Measurements from ENCODE around the gene RSBN1L. TPM values are rescaled to one million over a fixed set of nuclear protein-coding genes. Genes with fewer than 3 reads are reported as not detected.
"Not testable (repeated sequence)": the region's sequence is repeated elsewhere in the genome, so short reads cannot be mapped to it uniquely, and the experiment has no call there.

The RSBN1L gene
- total RNA-seq, 1 experiment from 2014 or later, result 14.9 TPM

- H3K4me3 ChIP-seq, result no peak overlapping the region
- H3K27me3 ChIP-seq (replicated peaks), result no peaks in the 10 kb centered on the region
- no peak for DNase-seq (ENCODE audit: low read depth in 1 of 2, low spot score in 2 of 2)
- H3K4me1 ChIP-seq (replicated peaks), result no peaks in the 10 kb centered on the region
- no peaks in the 10 kb centered on the region for H3K9me3 ChIP-seq (replicated peaks)
- H3K27ac ChIP-seq, result no peak overlapping the region
- peaks cover 17% of the 10 kb centered on the region for H3K36me3 ChIP-seq
Measured at GRCh38 chr7:77782383-77782782, 86.1 kb downstream of the RSBN1L start.

- H3K27me3 ChIP-seq (replicated peaks), result no peaks in the 10 kb centered on the region
- H3K4me3 ChIP-seq, result no peak overlapping the region
- no peak overlapping the region for H3K27ac ChIP-seq
- DNase-seq (ENCODE audit: low read depth in 1 of 2, low spot score in 2 of 2), result no peak
- H3K9me3 ChIP-seq (replicated peaks), result no peaks in the 10 kb centered on the region
- peaks cover 17% of the 10 kb centered on the region for H3K36me3 ChIP-seq
- H3K4me1 ChIP-seq (replicated peaks), result no peaks in the 10 kb centered on the region
Measured at GRCh38 chr7:77783111-77783510, 86.9 kb downstream of the RSBN1L start.

- H3K4me1 ChIP-seq (replicated peaks), result no peaks in the 10 kb centered on the region
- no peaks in the 10 kb centered on the region for H3K27me3 ChIP-seq (replicated peaks)
- no peak overlapping the region for H3K4me3 ChIP-seq
- H3K36me3 ChIP-seq, result peaks cover 17% of the 10 kb centered on the region
- no peak overlapping the region for H3K27ac ChIP-seq
- no peaks in the 10 kb centered on the region for H3K9me3 ChIP-seq (replicated peaks)
- no peak for DNase-seq (ENCODE audit: low read depth in 1 of 2, low spot score in 2 of 2)
Measured at GRCh38 chr7:77783545-77783944, 87.3 kb downstream of the RSBN1L start.

- H3K9me3 ChIP-seq (replicated peaks); H3K27ac ChIP-seq; DNase-seq (ENCODE audit: low read depth in 1 of 2, low spot score in 2 of 2); H3K4me3 ChIP-seq; H3K4me1 ChIP-seq (replicated peaks); H3K27me3 ChIP-seq (replicated peaks): not testable (repeated sequence)
- H3K36me3 ChIP-seq, result peaks cover 12% of the 10 kb centered on the region
Measured at GRCh38 chr7:77784426-77784825, 88.2 kb downstream of the RSBN1L start.

GRCh38 chr7:77786018-77786417 lies 89.8 kb downstream of the RSBN1L start:
- no peak overlapping the region for H3K4me3 ChIP-seq
- no peak overlapping the region for H3K27ac ChIP-seq
- peaks cover 12% of the 10 kb centered on the region for H3K36me3 ChIP-seq
- peaks cover under 1% of the 10 kb centered on the region; the same call in 1 of the 2 replicates for H3K4me1 ChIP-seq (replicated peaks)
- DNase-seq (ENCODE audit: low read depth in 1 of 2, low spot score in 2 of 2), result no peak
- no peaks in the 10 kb centered on the region for H3K27me3 ChIP-seq (replicated peaks)
- H3K9me3 ChIP-seq (replicated peaks), result no peaks in the 10 kb centered on the region

- H3K36me3 ChIP-seq, result peaks cover 12% of the 10 kb centered on the region
- no peak for DNase-seq (ENCODE audit: low read depth in 1 of 2, low spot score in 2 of 2)
- no peak overlapping the region for H3K27ac ChIP-seq
- H3K9me3 ChIP-seq (replicated peaks), result no peaks in the 10 kb centered on the region
- no peak overlapping the region for H3K4me3 ChIP-seq
- H3K4me1 ChIP-seq (replicated peaks), result peaks cover 7% of the 10 kb centered on the region
- no peaks in the 10 kb centered on the region for H3K27me3 ChIP-seq (replicated peaks)
Measured at GRCh38 chr7:77786741-77787140, 90.5 kb downstream of the RSBN1L start.

GRCh38 chr7:77788327-77788902 lies 92.2 kb downstream of the RSBN1L start:
- H3K9me3 ChIP-seq (replicated peaks), result no peaks in the 10 kb centered on the region
- no peak overlapping the region for H3K27ac ChIP-seq
- H3K4me1 ChIP-seq (replicated peaks), result peaks cover 7% of the 10 kb centered on the region
- H3K36me3 ChIP-seq, result peaks cover 16% of the 10 kb centered on the region
- no peak for DNase-seq (ENCODE audit: low read depth in 1 of 2, low spot score in 2 of 2)
- H3K27me3 ChIP-seq (replicated peaks), result no peaks in the 10 kb centered on the region
- H3K4me3 ChIP-seq, result no peak overlapping the region

GRCh38 chr7:77791336-77791735 lies 95.1 kb downstream of the RSBN1L start:
- H3K4me1 ChIP-seq (replicated peaks), result peaks cover 7% of the 10 kb centered on the region
- no peaks in the 10 kb centered on the region for H3K9me3 ChIP-seq (replicated peaks)
- no peaks in the 10 kb centered on the region for H3K27me3 ChIP-seq (replicated peaks)
- DNase-seq (ENCODE audit: low read depth in 1 of 2, low spot score in 2 of 2), result no peak
- H3K36me3 ChIP-seq, result peaks cover 21% of the 10 kb centered on the region
- H3K4me3 ChIP-seq, result no peak overlapping the region
- no peak overlapping the region for H3K27ac ChIP-seq

GRCh38 chr7:77791956-77792355 lies 95.7 kb downstream of the RSBN1L start:
- no peak for DNase-seq (ENCODE audit: low read depth in 1 of 2, low spot score in 2 of 2)
- Histone ChIP-seq H3K4me1 (replicated peaks) (peaks cover 13% of the 10 kb centered on the region), H3K4me3 (no peak overlapping the region), H3K27ac (no peak overlapping the region), H3K36me3 (peaks cover 26% of the 10 kb centered on the region), H3K27me3 (replicated peaks) (no peaks in the 10 kb centered on the region), H3K9me3 (replicated peaks) (no peaks in the 10 kb centered on the region)

- Histone ChIP-seq H3K36me3 (peaks cover 38% of the 10 kb centered on the region), H3K27me3 (replicated peaks) (no peaks in the 10 kb centered on the region), H3K4me1 (replicated peaks) (peaks cover 17% of the 10 kb centered on the region), H3K4me3 (no peak overlapping the region), H3K27ac (no peak overlapping the region), H3K9me3 (replicated peaks) (no peaks in the 10 kb centered on the region)
- DNase-seq (ENCODE audit: low read depth in 1 of 2, low spot score in 2 of 2), result no peak
Measured at GRCh38 chr7:77794000-77794399, 97.7 kb downstream of the RSBN1L start.

GRCh38 chr7:77796109-77796508 lies 99.8 kb downstream of the RSBN1L start:
- H3K4me3 ChIP-seq, result no peak overlapping the region
- peaks cover 25% of the 10 kb centered on the region for H3K4me1 ChIP-seq (replicated peaks)
- no peaks in the 10 kb centered on the region for H3K9me3 ChIP-seq (replicated peaks)
- peaks cover 39% of the 10 kb centered on the region for H3K36me3 ChIP-seq
- DNase-seq (ENCODE audit: low read depth in 1 of 2, low spot score in 2 of 2), result no peak
- no peaks in the 10 kb centered on the region for H3K27me3 ChIP-seq (replicated peaks)
- no peak overlapping the region for H3K27ac ChIP-seq

GRCh38 chr7:77796960-77797359 lies 100.7 kb downstream of the RSBN1L start:
- Histone ChIP-seq H3K27ac (no peak overlapping the region), H3K36me3 (peaks cover 39% of the 10 kb centered on the region), H3K9me3 (replicated peaks) (no peaks in the 10 kb centered on the region), H3K27me3 (replicated peaks) (no peaks in the 10 kb centered on the region), H3K4me3 (peak overlapping the region; percentile 79), H3K4me1 (replicated peaks) (peaks cover 19% of the 10 kb centered on the region)
- no peak for DNase-seq (ENCODE audit: low read depth in 1 of 2, low spot score in 2 of 2)

GRCh38 chr7:77797734-77798393 lies 101.6 kb downstream of the RSBN1L start:
- Histone ChIP-seq H3K4me1 (replicated peaks) (peaks cover 19% of the 10 kb centered on the region), H3K36me3 (peaks cover 36% of the 10 kb centered on the region), H3K27ac (peak overlapping the region; percentile 54), H3K4me3 (peak overlapping the region; percentile 79), H3K27me3 (replicated peaks) (no peaks in the 10 kb centered on the region), H3K9me3 (replicated peaks) (no peaks in the 10 kb centered on the region)
- DNase-seq (ENCODE audit: low read depth in 1 of 2, low spot score in 2 of 2), result no peak

- peak; percentile 99 to 100 for DNase-seq (ENCODE audit: low read depth in 1 of 2, low spot score in 2 of 2)
- Histone ChIP-seq H3K36me3 (peaks cover 29% of the 10 kb centered on the region), H3K27me3 (replicated peaks) (no peaks in the 10 kb centered on the region), H3K4me3 (peak within 1 kb of the TSS; percentile 79), H3K4me1 (replicated peaks) (peaks cover 19% of the 10 kb centered on the region), H3K27ac (peak within 1 kb of the TSS; percentile 55), H3K9me3 (replicated peaks) (no peaks in the 10 kb centered on the region)
Measured at GRCh38 chr7:77798394-77799077, 102.3 kb downstream of the RSBN1L start, which contains the start of the genes PHTF2 and TMEM60. Gene PHTF2, plus strand, starts transcription at chr7:77798773. Gene TMEM60, minus strand, starts transcription at chr7:77798434. Its CDS starts 4,061 bp downstream, at chr7:77794373.
